Measurements from ENCODE around the gene LIFR. TPM values are rescaled to one million over a fixed set of nuclear protein-coding genes. Genes with fewer than 3 reads are reported as not detected.

LIFR gene
- polyA plus RNA-seq, 1 donor (not counting 4 experiments of a cell fraction or from before 2014, with no cell fraction given) = 1.1 TPM

GRCh38 chr5:38534156-38534453 lies 22.3 kb downstream of the LIFR start:
- H3K9me3 ChIP-seq (ENCODE audit: control insufficient read depth, low read depth, low read length) = no peaks in the 10 kb centered on the region
- H3K9me1 ChIP-seq (ENCODE audit: control insufficient read depth, extremely low read depth, insufficient read depth, low read length) = no peaks in the 10 kb centered on the region
- no peaks in the 10 kb centered on the region for H3K79me2 ChIP-seq (ENCODE audit: control insufficient read depth, insufficient read depth, low read length)
- DNase-seq (ENCODE audit: low read depth, low spot score) (no peak), FAIRE-seq (no peak)
- dilution Hi-C loops (cut with MboI; ENCODE audit: extremely low pct_ligation_motif_present, low sequenced_read_pairs) = no loop called here
- H3K27ac ChIP-seq (ENCODE audit: control insufficient read depth, insufficient read depth, low read length) = no peak overlapping the region
- no peak overlapping the region for H2AFZ ChIP-seq (ENCODE audit: control insufficient read depth, low read length)
- H3K36me3 ChIP-seq (ENCODE audit: control insufficient read depth in 2 of 2, extremely low read depth in 1 of 2, insufficient read depth in 2 of 2, low read length in 2 of 2) = no peaks in the 10 kb centered on the region
- H3K4me1 ChIP-seq (ENCODE audit: control insufficient read depth, extremely low read depth, insufficient read depth, low read length) = no peaks in the 10 kb centered on the region
- H3K4me3 ChIP-seq (ENCODE audit: control insufficient read depth in 2 of 3, extremely low read depth in 1 of 3, insufficient read depth in 2 of 3, low read depth in 1 of 3, low read length in 3 of 3) = no peak overlapping the region
- no peak overlapping the region for H3K9ac ChIP-seq (ENCODE audit: control insufficient read depth, extremely low read depth, insufficient read depth, low read length)
- H4K20me1 ChIP-seq (ENCODE audit: control insufficient read depth, extremely low read depth, insufficient read depth, low read length) = no peaks in the 10 kb centered on the region
- H3K27me3 ChIP-seq (ENCODE audit: control insufficient read depth, extremely low read depth, insufficient read depth, low read length) = no peaks in the 10 kb centered on the region
- no peak for TF ChIP-seq EZH2 (IDR thresholded peaks at IDR 0.05; ENCODE audit: low read length)
- TF ChIP-seq, protein P1, sequence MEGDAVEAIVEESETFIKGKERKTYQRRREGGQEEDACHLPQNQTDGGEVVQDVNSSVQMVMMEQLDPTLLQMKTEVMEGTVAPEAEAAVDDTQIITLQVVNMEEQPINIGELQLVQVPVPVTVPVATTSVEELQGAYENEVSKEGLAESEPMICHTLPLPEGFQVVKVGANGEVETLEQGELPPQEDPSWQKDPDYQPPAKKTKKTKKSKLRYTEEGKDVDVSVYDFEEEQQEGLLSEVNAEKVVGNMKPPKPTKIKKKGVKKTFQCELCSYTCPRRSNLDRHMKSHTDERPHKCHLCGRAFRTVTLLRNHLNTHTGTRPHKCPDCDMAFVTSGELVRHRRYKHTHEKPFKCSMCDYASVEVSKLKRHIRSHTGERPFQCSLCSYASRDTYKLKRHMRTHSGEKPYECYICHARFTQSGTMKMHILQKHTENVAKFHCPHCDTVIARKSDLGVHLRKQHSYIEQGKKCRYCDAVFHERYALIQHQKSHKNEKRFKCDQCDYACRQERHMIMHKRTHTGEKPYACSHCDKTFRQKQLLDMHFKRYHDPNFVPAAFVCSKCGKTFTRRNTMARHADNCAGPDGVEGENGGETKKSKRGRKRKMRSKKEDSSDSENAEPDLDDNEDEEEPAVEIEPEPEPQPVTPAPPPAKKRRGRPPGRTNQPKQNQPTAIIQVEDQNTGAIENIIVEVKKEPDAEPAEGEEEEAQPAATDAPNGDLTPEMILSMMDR (optimal IDR thresholded peaks at IDR 0.05 in 1 of 3, IDR thresholded peaks at IDR 0.05 in 1 of 3, conservative IDR thresholded peaks at IDR 0.05 in 1 of 3; ENCODE audit: extremely low read depth in 1 of 3, insufficient read depth in 2 of 3, low read length in 3 of 3) = no peak
- H3K4me2 ChIP-seq (ENCODE audit: control insufficient read depth, extremely low read depth, insufficient read depth, low read depth, low read length) = no peak overlapping the region

GRCh38 chr5:38533286-38534155 lies 22.9 kb downstream of the LIFR start:
- Histone ChIP-seq H2AFZ (ENCODE audit: control insufficient read depth, low read length) (no peak overlapping the region), H3K4me1 (ENCODE audit: control insufficient read depth, extremely low read depth, insufficient read depth, low read length) (no peaks in the 10 kb centered on the region), H3K4me2 (ENCODE audit: control insufficient read depth, extremely low read depth, insufficient read depth, low read depth, low read length) (no peak overlapping the region), H3K9me3 (ENCODE audit: control insufficient read depth, low read depth, low read length) (no peaks in the 10 kb centered on the region), H3K27ac (ENCODE audit: control insufficient read depth, insufficient read depth, low read length) (no peak overlapping the region), H3K4me3 (ENCODE audit: control insufficient read depth in 2 of 3, extremely low read depth in 1 of 3, insufficient read depth in 2 of 3, low read depth in 1 of 3, low read length in 3 of 3) (no peak overlapping the region), H3K9ac (ENCODE audit: control insufficient read depth, extremely low read depth, insufficient read depth, low read length) (no peak overlapping the region), H3K9me1 (ENCODE audit: control insufficient read depth, extremely low read depth, insufficient read depth, low read length) (no peaks in the 10 kb centered on the region), H3K79me2 (ENCODE audit: control insufficient read depth, insufficient read depth, low read length) (no peaks in the 10 kb centered on the region), H4K20me1 (ENCODE audit: control insufficient read depth, extremely low read depth, insufficient read depth, low read length) (no peaks in the 10 kb centered on the region), H3K27me3 (ENCODE audit: control insufficient read depth, extremely low read depth, insufficient read depth, low read length) (no peaks in the 10 kb centered on the region), H3K36me3 (ENCODE audit: control insufficient read depth in 2 of 2, extremely low read depth in 1 of 2, insufficient read depth in 2 of 2, low read length in 2 of 2) (no peaks in the 10 kb centered on the region)
- dilution Hi-C loops (cut with MboI; ENCODE audit: extremely low pct_ligation_motif_present, low sequenced_read_pairs) = no loop called here
- FAIRE-seq = no peak
- TF ChIP-seq, protein P1 (optimal IDR thresholded peaks at IDR 0.05 in 1 of 3, IDR thresholded peaks at IDR 0.05 in 1 of 3, conservative IDR thresholded peaks at IDR 0.05 in 1 of 3; ENCODE audit: extremely low read depth in 1 of 3, insufficient read depth in 2 of 3, low read length in 3 of 3) = no peak
- TF ChIP-seq EZH2 (IDR thresholded peaks at IDR 0.05; ENCODE audit: low read length) = no peak
- no peak for DNase-seq (ENCODE audit: low read depth, low spot score)
